ENCODE measurements around the gene KDM4B. TPM values are rescaled to one million over a fixed set of nuclear protein-coding genes. Genes with fewer than 3 reads are reported as not detected.

KDM4B gene
- total and polyA plus RNA-seq, 9 of the 15 experiments (the other 6 are each of a cell fraction or from before 2014, with no cell fraction given), result 0.21 to 29.9 (median 7.3) TPM

- TF ChIP-seq E2F6 (IDR thresholded peaks at IDR 0.05; ENCODE audit: borderline replicate concordance in 1 of 2, extremely low read depth in 1 of 2, insufficient read depth in 1 of 2, insufficient read length in 1 of 2, low read depth in 1 of 2, low read length in 1 of 2, poor library complexity in 1 of 2, severe bottlenecking in 1 of 2), result no peak
- TF ChIP-seq ZNF41 (CRISPR knock-in tag; conservative IDR thresholded peaks at IDR 0.05), result no peak
- TF ChIP-seq SREBF1 (IDR thresholded peaks at IDR 0.05; ENCODE audit: borderline replicate concordance, low read depth, low read length), result no peak
- TF ChIP-seq BCL6 (CRISPR knock-in tag; IDR thresholded peaks at IDR 0.05), result no peak
- TF ChIP-seq TFAP4 (CRISPR knock-in tag; IDR thresholded peaks at IDR 0.05; ENCODE audit: borderline replicate concordance), result no peak
- TF ChIP-seq ZBTB1 (CRISPR knock-in tag; IDR thresholded peaks at IDR 0.05; ENCODE audit: borderline replicate concordance, low read depth), result no peak
- no peak for TF ChIP-seq PML (IDR thresholded peaks at IDR 0.05; ENCODE audit: low read length)
- no peak for TF ChIP-seq ETS1 (conservative IDR thresholded peaks at IDR 0.05; ENCODE audit: control insufficient read depth, low read depth, low read length)
Observed at GRCh38 chr19:5054551-5055456, 85.9 kb downstream of the KDM4B start (continued).
